T-helper 2 cell treated with Interferon-gamma antibody and Interleukin-4, amounts not matched to agents 100 ng/mL and 5 ng/mL, for 36 hours (primary cell): Measurements from ENCODE around the gene DGCR8. TPM values are rescaled to one million over a fixed set of nuclear protein-coding genes. Genes with fewer than 3 reads are reported as not detected.

Experiments
- total RNA-seq: library from RNA; stranded (reverse); gene quantifications from 2 replicates; pipeline ENCODE4 v1.2.3, GENCODE V29; 2022

DGCR8 gene
- total RNA-seq, 1 donor from 2014 or later: 61.3 TPM

Other genes with a start within 250 kb of the DGCR8 start
- gene GNB1L, start 225.4 kb upstream of the DGCR8 start, total RNA-seq: 9.6 and 10.1 TPM in 2 replicates
- 15.0 and 17.1 TPM in 2 replicates for gene RTL10, start 225.4 kb upstream of the DGCR8 start, total RNA-seq
- 66.9 and 67.5 TPM in 2 replicates for gene COMT, start 138.5 kb upstream of the DGCR8 start, total RNA-seq
- 21.3 and 21.7 TPM in 2 replicates for gene TXNRD2, start 138.4 kb upstream of the DGCR8 start, total RNA-seq
- gene ARVCF, start 63.4 kb upstream of the DGCR8 start, total RNA-seq: 0.75 and 0.84 TPM in 2 replicates
- 39.1 and 43.5 TPM in 2 replicates for gene TANGO2, start 59.1 kb upstream of the DGCR8 start, total RNA-seq
- gene RANBP1, start 35.9 kb downstream of the DGCR8 start, total RNA-seq: 295 and 306 TPM in 2 replicates
- gene TRMT2A, start 37.0 kb downstream of the DGCR8 start, total RNA-seq: 91.1 and 93.3 TPM in 2 replicates
- 62.5 and 64.9 TPM in 2 replicates for gene ZDHHC8, start 51.6 kb downstream of the DGCR8 start, total RNA-seq
- 0.16 and 0.59 TPM in 2 replicates for gene CCDC188, start 70.8 kb downstream of the DGCR8 start, total RNA-seq
- gene RTN4R, start 188.1 kb downstream of the DGCR8 start, total RNA-seq: 1.5 and 1.9 TPM in 2 replicates
- gene DGCR6L, start 239.8 kb downstream of the DGCR8 start, total RNA-seq: 48.5 and 53.3 TPM in 2 replicates